Activated CD4-positive, alpha-beta T cell treated with anti-CD3 and anti-CD28 coated beads, Interleukin-2, amount 50 U/mL, for 1 hour (primary cell): ENCODE measurements around the gene ARF6.

Source experiments
- DNase-seq: peaks from one replicate; pipeline ENCODE4 v3.0.0-alpha.2; 2020

Gene ARF6

DNA sequence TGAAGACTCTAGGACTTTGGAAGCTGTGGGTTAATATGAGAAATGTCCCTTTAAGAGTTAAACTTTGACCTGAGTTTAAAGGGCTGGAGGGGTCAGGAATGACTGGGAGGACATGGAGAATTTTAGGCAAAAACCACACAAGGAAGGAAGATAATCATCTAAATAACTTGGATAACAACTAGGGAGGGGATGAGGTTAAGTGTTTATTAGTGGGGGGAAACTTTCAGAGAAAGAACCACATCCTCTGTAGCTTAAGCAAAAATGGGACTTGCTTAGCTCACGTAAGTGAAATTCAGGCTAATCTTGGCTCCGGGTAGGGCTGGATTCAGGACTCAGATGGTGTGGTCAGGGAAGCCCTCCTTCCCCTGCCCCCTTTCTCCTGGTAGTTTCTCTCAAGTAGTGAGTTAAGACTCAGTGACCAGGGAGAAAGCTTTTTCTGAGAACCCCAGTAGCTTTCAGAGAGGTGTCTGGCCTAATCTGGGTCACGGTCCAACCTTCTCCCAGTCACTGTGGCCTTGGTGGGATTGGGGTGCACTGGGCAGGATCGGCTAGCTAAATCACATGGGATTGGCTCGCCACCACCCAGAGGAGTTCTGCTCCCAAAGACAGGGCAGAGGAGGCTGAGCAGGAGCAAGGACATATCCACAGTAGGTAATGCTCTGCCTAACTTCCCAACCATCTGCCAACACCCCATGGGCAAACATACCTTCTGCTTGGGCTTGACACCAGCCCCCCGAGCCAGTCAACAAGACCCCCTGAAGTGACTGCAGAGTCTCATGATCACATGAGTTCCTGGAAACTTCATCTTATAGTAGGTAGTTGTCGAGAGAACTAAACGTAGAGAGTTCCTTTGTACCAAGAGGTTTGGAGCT lies 52.8 kb downstream of the ARF6 start:
- DNase-seq, result no peak
